ENCODE results near the gene ACP6.

DNA sequence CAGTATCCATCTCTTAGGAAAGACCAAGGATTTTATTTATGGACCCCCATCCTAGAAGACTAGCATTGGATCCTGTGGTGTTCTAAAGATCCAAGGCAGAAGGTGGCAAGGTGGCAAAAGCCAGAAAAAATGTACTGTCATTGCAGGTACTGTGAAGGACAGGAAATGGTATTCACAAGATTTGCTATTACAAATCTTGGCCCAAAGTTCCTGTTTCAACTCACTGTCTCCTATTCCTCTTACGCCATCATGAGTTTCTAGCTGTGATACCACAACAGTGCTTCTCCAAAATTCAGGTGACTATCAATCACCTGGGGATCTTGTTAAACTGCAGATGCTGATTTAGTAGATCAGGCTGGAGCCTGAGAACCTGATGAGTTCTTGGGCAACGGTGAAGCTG, 21.4 kb downstream of the ACP6 start:
- no peak for TF ChIP-seq EZH2 (conservative IDR thresholded peaks at IDR 0.05; ENCODE audit: low read depth, low read length)
- TF ChIP-seq, protein P1, sequence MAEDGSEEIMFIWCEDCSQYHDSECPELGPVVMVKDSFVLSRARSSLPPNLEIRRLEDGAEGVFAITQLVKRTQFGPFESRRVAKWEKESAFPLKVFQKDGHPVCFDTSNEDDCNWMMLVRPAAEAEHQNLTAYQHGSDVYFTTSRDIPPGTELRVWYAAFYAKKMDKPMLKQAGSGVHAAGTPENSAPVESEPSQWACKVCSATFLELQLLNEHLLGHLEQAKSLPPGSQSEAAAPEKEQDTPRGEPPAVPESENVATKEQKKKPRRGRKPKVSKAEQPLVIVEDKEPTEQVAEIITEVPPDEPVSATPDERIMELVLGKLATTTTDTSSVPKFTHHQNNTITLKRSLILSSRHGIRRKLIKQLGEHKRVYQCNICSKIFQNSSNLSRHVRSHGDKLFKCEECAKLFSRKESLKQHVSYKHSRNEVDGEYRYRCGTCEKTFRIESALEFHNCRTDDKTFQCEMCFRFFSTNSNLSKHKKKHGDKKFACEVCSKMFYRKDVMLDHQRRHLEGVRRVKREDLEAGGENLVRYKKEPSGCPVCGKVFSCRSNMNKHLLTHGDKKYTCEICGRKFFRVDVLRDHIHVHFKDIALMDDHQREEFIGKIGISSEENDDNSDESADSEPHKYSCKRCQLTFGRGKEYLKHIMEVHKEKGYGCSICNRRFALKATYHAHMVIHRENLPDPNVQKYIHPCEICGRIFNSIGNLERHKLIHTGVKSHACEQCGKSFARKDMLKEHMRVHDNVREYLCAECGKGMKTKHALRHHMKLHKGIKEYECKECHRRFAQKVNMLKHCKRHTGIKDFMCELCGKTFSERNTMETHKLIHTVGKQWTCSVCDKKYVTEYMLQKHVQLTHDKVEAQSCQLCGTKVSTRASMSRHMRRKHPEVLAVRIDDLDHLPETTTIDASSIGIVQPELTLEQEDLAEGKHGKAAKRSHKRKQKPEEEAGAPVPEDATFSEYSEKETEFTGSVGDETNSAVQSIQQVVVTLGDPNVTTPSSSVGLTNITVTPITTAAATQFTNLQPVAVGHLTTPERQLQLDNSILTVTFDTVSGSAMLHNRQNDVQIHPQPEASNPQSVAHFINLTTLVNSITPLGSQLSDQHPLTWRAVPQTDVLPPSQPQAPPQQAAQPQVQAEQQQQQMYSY (CRISPR knock-in tag; IDR thresholded peaks at IDR 0.05): no peak
- TF ChIP-seq ZFX (CRISPR knock-in tag; IDR thresholded peaks at IDR 0.05; ENCODE audit: low read depth): no peak
- TF ChIP-seq ZNF674 (CRISPR knock-in tag; IDR thresholded peaks at IDR 0.05; ENCODE audit: low read depth): no peak
- no peak for TF ChIP-seq MAFK (conservative IDR thresholded peaks at IDR 0.05 in 1 of 2, IDR thresholded peaks at IDR 0.05 in 1 of 2; ENCODE audit: low read length in 2 of 2)
- no peak for TF ChIP-seq EP300 (IDR thresholded peaks at IDR 0.05; ENCODE audit: low read depth in 2 of 2, low read length in 2 of 2)
- TF ChIP-seq EP300 (CRISPR knock-in tag; IDR thresholded peaks at IDR 0.05; ENCODE audit: borderline replicate concordance): no peak
- no peak for TF ChIP-seq HDAC2 (CRISPR knock-in tag; IDR thresholded peaks at IDR 0.05)
- no peak for TF ChIP-seq STAT5B (CRISPR knock-in tag; IDR thresholded peaks at IDR 0.05)
- TF ChIP-seq, protein P2, sequence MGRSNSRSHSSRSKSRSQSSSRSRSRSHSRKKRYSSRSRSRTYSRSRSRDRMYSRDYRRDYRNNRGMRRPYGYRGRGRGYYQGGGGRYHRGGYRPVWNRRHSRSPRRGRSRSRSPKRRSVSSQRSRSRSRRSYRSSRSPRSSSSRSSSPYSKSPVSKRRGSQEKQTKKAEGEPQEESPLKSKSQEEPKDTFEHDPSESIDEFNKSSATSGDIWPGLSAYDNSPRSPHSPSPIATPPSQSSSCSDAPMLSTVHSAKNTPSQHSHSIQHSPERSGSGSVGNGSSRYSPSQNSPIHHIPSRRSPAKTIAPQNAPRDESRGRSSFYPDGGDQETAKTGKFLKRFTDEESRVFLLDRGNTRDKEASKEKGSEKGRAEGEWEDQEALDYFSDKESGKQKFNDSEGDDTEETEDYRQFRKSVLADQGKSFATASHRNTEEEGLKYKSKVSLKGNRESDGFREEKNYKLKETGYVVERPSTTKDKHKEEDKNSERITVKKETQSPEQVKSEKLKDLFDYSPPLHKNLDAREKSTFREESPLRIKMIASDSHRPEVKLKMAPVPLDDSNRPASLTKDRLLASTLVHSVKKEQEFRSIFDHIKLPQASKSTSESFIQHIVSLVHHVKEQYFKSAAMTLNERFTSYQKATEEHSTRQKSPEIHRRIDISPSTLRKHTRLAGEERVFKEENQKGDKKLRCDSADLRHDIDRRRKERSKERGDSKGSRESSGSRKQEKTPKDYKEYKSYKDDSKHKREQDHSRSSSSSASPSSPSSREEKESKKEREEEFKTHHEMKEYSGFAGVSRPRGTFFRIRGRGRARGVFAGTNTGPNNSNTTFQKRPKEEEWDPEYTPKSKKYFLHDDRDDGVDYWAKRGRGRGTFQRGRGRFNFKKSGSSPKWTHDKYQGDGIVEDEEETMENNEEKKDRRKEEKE (IDR thresholded peaks at IDR 0.05): no peak
- TF ChIP-seq ATF7 (IDR thresholded peaks at IDR 0.05): no peak
- TF ChIP-seq ATF7 (CRISPR knock-in tag; IDR thresholded peaks at IDR 0.05): no peak
- TF ChIP-seq TCF7 (IDR thresholded peaks at IDR 0.05; ENCODE audit: low read depth): no peak
